ENCODE data around the gene CST11. TPM values are rescaled to one million over a fixed set of nuclear protein-coding genes. Genes with fewer than 3 reads are reported as not detected.
A peak's percentile ranks its signal among the peaks of the same experiment; 100 is the strongest.

Gene CST11
- polyA plus RNA-seq (2013, experiment 1 of 2): not detected
- not detected for polyA plus RNA-seq (2013, experiment 2 of 2)

- H2BK12ac ChIP-seq (ENCODE audit: low read length): no peak within 1 kb of the TSS
- DNase-seq (ENCODE audit: low spot score): no peak
Observed at GRCh38 chr20:23452776-23453175, at the start of gene CST11. Gene CST11 (minus strand): TSS chr20:23452876. CDS start chr20:23452811, 65 bp downstream.

GRCh38 chr20:23501926-23502325 is 49.2 kb upstream of the CST11 start:
- peaks cover 0 to 9% of the 10 kb centered on the region in 2 donors for H3K4me1 ChIP-seq (ENCODE audit: control insufficient read depth in 2 of 2, insufficient read depth in 1 of 2, low read depth in 1 of 2, low read length in 2 of 2)
- H3K79me1 ChIP-seq (ENCODE audit: low read depth, low read length): no peaks in the 10 kb centered on the region
- H4K91ac ChIP-seq (ENCODE audit: low read depth, low read length, poor library complexity): no peak overlapping the region
- H2BK120ac ChIP-seq (ENCODE audit: low read depth, low read length): no peak overlapping the region
- no peak overlapping the region for H3K18ac ChIP-seq (ENCODE audit: low read length)
- H2AK5ac ChIP-seq (ENCODE audit: low read depth, low read length): no peak overlapping the region
- no peak overlapping the region for H3K4ac ChIP-seq (ENCODE audit: low read length)
- H3K4me3 ChIP-seq (ENCODE audit: low read length in 2 of 2): no peak overlapping the region
- no peak overlapping the region for H2BK5ac ChIP-seq (ENCODE audit: low read length)
- no peaks in the 10 kb centered on the region for H3K9me3 ChIP-seq (replicated peaks in 1 of 2; ENCODE audit: control insufficient read depth in 2 of 2, insufficient read depth in 1 of 2, low read depth in 1 of 2, low read length in 2 of 2)
- H3K23ac ChIP-seq (ENCODE audit: low read depth, low read length, poor library complexity): no peak overlapping the region
- no peaks in the 10 kb centered on the region for H3K36me3 ChIP-seq (replicated peaks in 1 of 2; ENCODE audit: control insufficient read depth in 2 of 2, insufficient read depth in 2 of 2, low read length in 2 of 2)
- whole genome bisulfite sequencing, 2 donors (ENCODE audit: extremely low coverage in 2 of 2, insufficient read length in 2 of 2, insufficient replicate concordance in 1 of 2): no CpG with 5 or more reads among the region's 4 CpGs
- H3K14ac ChIP-seq (ENCODE audit: low read length): no peak overlapping the region
- H2BK12ac ChIP-seq (ENCODE audit: low read length): no peak overlapping the region
- no peak for DNase-seq (ENCODE audit: low spot score)
- H3K27ac ChIP-seq (replicated peaks; ENCODE audit: low read length): no peak overlapping the region
- no peak overlapping the region for H4K8ac ChIP-seq (ENCODE audit: low read depth, low read length)
- no peak overlapping the region for H2BK15ac ChIP-seq (ENCODE audit: low read length)
- H3K4me2 ChIP-seq (ENCODE audit: insufficient read depth, low read length, poor library complexity, severe bottlenecking): no peak overlapping the region
- H3K9ac ChIP-seq (ENCODE audit: low read depth, low read length, poor library complexity): no peak overlapping the region
- H2AFZ ChIP-seq (ENCODE audit: low read length): no peak overlapping the region
- H3K27me3 ChIP-seq (ENCODE audit: control insufficient read depth in 3 of 3, insufficient read depth in 3 of 3, low read depth in 1 of 3, low read length in 3 of 3): peaks cover 0 to 34% (median 0%) of the 10 kb centered on the region in 3 experiments

More at GRCh38 chr20:23452776-23453175, at the start of gene CST11:
- no peak within 1 kb of the TSS for H3K18ac ChIP-seq (ENCODE audit: low read length)
- no peak within 1 kb of the TSS for H3K4me2 ChIP-seq (ENCODE audit: insufficient read depth, low read length, poor library complexity, severe bottlenecking)
- H2BK15ac ChIP-seq (ENCODE audit: low read length): no peak within 1 kb of the TSS
- H3K36me3 ChIP-seq (replicated peaks in 1 of 2; ENCODE audit: control insufficient read depth in 2 of 2, insufficient read depth in 2 of 2, low read length in 2 of 2): no peaks in the 10 kb centered on the region
- no peak within 1 kb of the TSS for H3K27ac ChIP-seq (replicated peaks; ENCODE audit: low read length)
- H3K4me3 ChIP-seq (ENCODE audit: low read length in 2 of 2): no peak within 1 kb of the TSS
- H4K8ac ChIP-seq (ENCODE audit: low read depth, low read length): no peak within 1 kb of the TSS
- peaks cover 0 to 2% of the 10 kb centered on the region in 2 donors for H3K9me3 ChIP-seq (replicated peaks in 1 of 2; ENCODE audit: control insufficient read depth in 2 of 2, insufficient read depth in 1 of 2, low read depth in 1 of 2, low read length in 2 of 2)
- peak within 1 kb of the TSS; percentile 2 for H3K14ac ChIP-seq (ENCODE audit: low read length)
- H2AK5ac ChIP-seq (ENCODE audit: low read depth, low read length): no peak within 1 kb of the TSS
- no peak within 1 kb of the TSS for H3K23ac ChIP-seq (ENCODE audit: low read depth, low read length, poor library complexity)
- H3K27me3 ChIP-seq (ENCODE audit: control insufficient read depth in 3 of 3, insufficient read depth in 3 of 3, low read depth in 1 of 3, low read length in 3 of 3): peaks cover 0 to 28% (median 3%) of the 10 kb centered on the region in 3 experiments
- peaks cover 4% of the 10 kb centered on the region for H3K79me1 ChIP-seq (ENCODE audit: low read depth, low read length)
- H2BK120ac ChIP-seq (ENCODE audit: low read depth, low read length): no peak within 1 kb of the TSS
- no peak within 1 kb of the TSS for H2AFZ ChIP-seq (ENCODE audit: low read length)
- H3K4me1 ChIP-seq (ENCODE audit: control insufficient read depth in 2 of 2, insufficient read depth in 1 of 2, low read depth in 1 of 2, low read length in 2 of 2): peaks cover 0 to 10% of the 10 kb centered on the region in 2 donors
- H3K9ac ChIP-seq (ENCODE audit: low read depth, low read length, poor library complexity): no peak within 1 kb of the TSS
- no peak within 1 kb of the TSS for H2BK5ac ChIP-seq (ENCODE audit: low read length)
- H3K4ac ChIP-seq (ENCODE audit: low read length): no peak within 1 kb of the TSS
- no CpG with 5 or more reads among the region's 4 CpGs for WGBS, 2 donors (ENCODE audit: extremely low coverage in 2 of 2, insufficient read length in 2 of 2, insufficient replicate concordance in 1 of 2)
- H4K91ac ChIP-seq (ENCODE audit: low read depth, low read length, poor library complexity): no peak within 1 kb of the TSS

GRCh38 chr20:23497536-23497935 is 44.9 kb upstream of the CST11 start:
- Histone ChIP-seq H3K14ac (ENCODE audit: low read length) (no peak overlapping the region), H3K23ac (ENCODE audit: low read depth, low read length, poor library complexity) (no peak overlapping the region), H3K27me3 (ENCODE audit: control insufficient read depth in 3 of 3, insufficient read depth in 3 of 3, low read depth in 1 of 3, low read length in 3 of 3) (peaks cover 0 to 28% (median 0%) of the 10 kb centered on the region in 3 experiments), H4K8ac (ENCODE audit: low read depth, low read length) (no peak overlapping the region), H4K91ac (ENCODE audit: low read depth, low read length, poor library complexity) (no peak overlapping the region), H3K9ac (ENCODE audit: low read depth, low read length, poor library complexity) (no peak overlapping the region), H2AFZ (ENCODE audit: low read length) (no peak overlapping the region), H2AK5ac (ENCODE audit: low read depth, low read length) (no peak overlapping the region), H3K4ac (ENCODE audit: low read length) (no peak overlapping the region), H3K36me3 (replicated peaks in 1 of 2; ENCODE audit: control insufficient read depth in 2 of 2, insufficient read depth in 2 of 2, low read length in 2 of 2) (no peaks in the 10 kb centered on the region), H3K27ac (replicated peaks; ENCODE audit: low read length) (no peak overlapping the region), H3K4me3 (ENCODE audit: low read length in 2 of 2) (no peak overlapping the region), H2BK15ac (ENCODE audit: low read length) (no peak overlapping the region), H3K4me1 (ENCODE audit: control insufficient read depth in 2 of 2, insufficient read depth in 1 of 2, low read depth in 1 of 2, low read length in 2 of 2) (peaks cover 0 to 9% of the 10 kb centered on the region in 2 donors), H3K4me2 (ENCODE audit: insufficient read depth, low read length, poor library complexity, severe bottlenecking) (no peak overlapping the region), H2BK120ac (ENCODE audit: low read depth, low read length) (no peak overlapping the region), H3K9me3 (replicated peaks in 1 of 2; ENCODE audit: control insufficient read depth in 2 of 2, insufficient read depth in 1 of 2, low read depth in 1 of 2, low read length in 2 of 2) (peaks cover 0 to 3% of the 10 kb centered on the region in 2 donors), H3K79me1 (ENCODE audit: low read depth, low read length) (no peaks in the 10 kb centered on the region), H2BK5ac (ENCODE audit: low read length) (no peak overlapping the region), H3K18ac (ENCODE audit: low read length) (no peak overlapping the region), H2BK12ac (ENCODE audit: low read length) (no peak overlapping the region)
- no CpG with 5 or more reads among the region's 1 CpG for WGBS, 2 donors (ENCODE audit: extremely low coverage in 2 of 2, insufficient read length in 2 of 2, insufficient replicate concordance in 1 of 2)
- no peak for DNase-seq (ENCODE audit: low spot score)

- no peak overlapping the region for H4K8ac ChIP-seq (ENCODE audit: low read depth, low read length)
- H3K36me3 ChIP-seq (replicated peaks in 1 of 2; ENCODE audit: control insufficient read depth in 2 of 2, insufficient read depth in 2 of 2, low read length in 2 of 2): no peaks in the 10 kb centered on the region
- H3K9me3 ChIP-seq (replicated peaks in 1 of 2; ENCODE audit: control insufficient read depth in 2 of 2, insufficient read depth in 1 of 2, low read depth in 1 of 2, low read length in 2 of 2): peaks cover 0 to 3% of the 10 kb centered on the region in 2 donors
- peaks cover 0 to 6% (median 0%) of the 10 kb centered on the region in 3 experiments for H3K27me3 ChIP-seq (ENCODE audit: control insufficient read depth in 3 of 3, insufficient read depth in 3 of 3, low read depth in 1 of 3, low read length in 3 of 3)
- no peak overlapping the region for H2BK5ac ChIP-seq (ENCODE audit: low read length)
- no peak overlapping the region for H3K4me2 ChIP-seq (ENCODE audit: insufficient read depth, low read length, poor library complexity, severe bottlenecking)
- no peak overlapping the region for H3K4ac ChIP-seq (ENCODE audit: low read length)
- H3K23ac ChIP-seq (ENCODE audit: low read depth, low read length, poor library complexity): no peak overlapping the region
- no peak overlapping the region for H2AK5ac ChIP-seq (ENCODE audit: low read depth, low read length)
- WGBS, 2 donors (ENCODE audit: extremely low coverage in 2 of 2, insufficient read length in 2 of 2, insufficient replicate concordance in 1 of 2): no CpG with 5 or more reads among the region's 3 CpGs
- no peak overlapping the region for H2AFZ ChIP-seq (ENCODE audit: low read length)
- H3K18ac ChIP-seq (ENCODE audit: low read length): no peak overlapping the region
- no peak overlapping the region for H3K4me3 ChIP-seq (ENCODE audit: low read length in 2 of 2)
- H2BK12ac ChIP-seq (ENCODE audit: low read length): no peak overlapping the region
- no peak overlapping the region for H3K14ac ChIP-seq (ENCODE audit: low read length)
- DNase-seq (ENCODE audit: low spot score): no peak
- H3K27ac ChIP-seq (replicated peaks; ENCODE audit: low read length): no peak overlapping the region
- no peaks in the 10 kb centered on the region for H3K79me1 ChIP-seq (ENCODE audit: low read depth, low read length)
- H3K4me1 ChIP-seq (ENCODE audit: control insufficient read depth in 2 of 2, insufficient read depth in 1 of 2, low read depth in 1 of 2, low read length in 2 of 2): peaks cover 0 to 2% of the 10 kb centered on the region in 2 donors
- H2BK15ac ChIP-seq (ENCODE audit: low read length): no peak overlapping the region
- no peak overlapping the region for H4K91ac ChIP-seq (ENCODE audit: low read depth, low read length, poor library complexity)
- no peak overlapping the region for H3K9ac ChIP-seq (ENCODE audit: low read depth, low read length, poor library complexity)
- no peak overlapping the region for H2BK120ac ChIP-seq (ENCODE audit: low read depth, low read length)
Observed at GRCh38 chr20:23493172-23493772, 40.6 kb upstream of the CST11 start.

Data from neuronal stem cell (in vitro differentiated cells).